ENCODE results near the gene ARMC9.

ARMC9 gene, protein sequence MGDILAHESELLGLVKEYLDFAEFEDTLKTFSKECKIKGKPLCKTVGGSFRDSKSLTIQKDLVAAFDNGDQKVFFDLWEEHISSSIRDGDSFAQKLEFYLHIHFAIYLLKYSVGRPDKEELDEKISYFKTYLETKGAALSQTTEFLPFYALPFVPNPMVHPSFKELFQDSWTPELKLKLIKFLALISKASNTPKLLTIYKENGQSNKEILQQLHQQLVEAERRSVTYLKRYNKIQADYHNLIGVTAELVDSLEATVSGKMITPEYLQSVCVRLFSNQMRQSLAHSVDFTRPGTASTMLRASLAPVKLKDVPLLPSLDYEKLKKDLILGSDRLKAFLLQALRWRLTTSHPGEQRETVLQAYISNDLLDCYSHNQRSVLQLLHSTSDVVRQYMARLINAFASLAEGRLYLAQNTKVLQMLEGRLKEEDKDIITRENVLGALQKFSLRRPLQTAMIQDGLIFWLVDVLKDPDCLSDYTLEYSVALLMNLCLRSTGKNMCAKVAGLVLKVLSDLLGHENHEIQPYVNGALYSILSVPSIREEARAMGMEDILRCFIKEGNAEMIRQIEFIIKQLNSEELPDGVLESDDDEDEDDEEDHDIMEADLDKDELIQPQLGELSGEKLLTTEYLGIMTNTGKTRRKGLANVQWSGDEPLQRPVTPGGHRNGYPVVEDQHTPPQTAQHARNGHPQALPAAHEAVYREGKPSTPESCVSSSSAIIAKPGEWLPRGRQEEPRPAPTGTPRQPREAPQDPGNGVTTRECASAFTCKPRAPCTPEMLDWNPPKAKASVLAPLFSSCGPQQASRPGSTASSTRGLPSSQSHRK

DNA sequence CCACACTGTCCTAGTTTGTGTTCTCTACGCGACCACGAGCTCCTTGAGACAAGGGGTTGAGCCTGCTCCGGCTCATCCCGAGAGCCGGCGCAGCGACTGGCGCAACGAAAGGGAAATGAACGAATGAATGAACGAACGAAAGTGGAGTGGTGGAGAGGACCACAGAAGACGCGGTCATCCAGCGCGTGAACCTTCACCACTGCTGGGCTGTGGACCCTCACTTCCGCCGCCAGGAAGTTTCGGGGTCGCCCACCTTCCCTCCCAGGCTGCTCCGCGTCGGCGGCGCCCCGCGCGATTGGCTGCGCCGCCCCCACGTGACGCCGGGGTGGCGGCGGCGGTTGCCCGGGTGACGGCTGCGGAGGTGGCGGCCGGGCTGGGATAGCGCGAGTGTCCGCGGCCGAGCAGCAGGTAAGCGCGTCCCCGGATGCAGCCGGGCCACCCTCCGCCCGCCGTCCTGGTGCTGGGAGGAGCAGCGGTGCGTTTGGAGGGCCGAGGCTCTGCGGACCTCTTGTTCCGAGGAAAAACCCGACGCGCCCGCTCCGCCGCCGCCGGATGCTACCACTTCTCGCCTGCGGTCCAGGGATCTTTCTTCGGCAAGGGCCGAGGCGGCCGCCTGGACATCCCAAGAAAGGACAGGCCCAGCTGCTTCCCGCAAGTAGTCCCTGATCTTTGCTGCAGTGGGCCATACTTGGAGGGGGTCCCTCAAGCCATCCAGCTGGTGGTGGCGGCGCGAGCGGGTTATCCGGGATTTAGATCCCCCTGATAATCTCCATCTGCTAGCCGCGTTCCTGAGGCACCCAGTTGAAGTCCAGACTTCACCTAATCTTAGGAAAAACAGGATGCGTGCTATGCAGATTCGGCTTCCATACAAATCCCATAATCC, at the start of gene ARMC9:
TSS of gene ARMC9 (plus strand) at position 341 of the 883 bp plus-strand sequence. CDS start 7,608 bp downstream, outside the sequence.
- DNase-seq (ENCODE audit: low spot score) = peak; percentile 96
- in situ Hi-C loops (cut with MboI; ENCODE audit: low pct_unique_long_range_greater_than_20kb, low sequenced_read_pairs, unreplicated experiment) = no loop called here
- TF ChIP-seq, protein P1, sequence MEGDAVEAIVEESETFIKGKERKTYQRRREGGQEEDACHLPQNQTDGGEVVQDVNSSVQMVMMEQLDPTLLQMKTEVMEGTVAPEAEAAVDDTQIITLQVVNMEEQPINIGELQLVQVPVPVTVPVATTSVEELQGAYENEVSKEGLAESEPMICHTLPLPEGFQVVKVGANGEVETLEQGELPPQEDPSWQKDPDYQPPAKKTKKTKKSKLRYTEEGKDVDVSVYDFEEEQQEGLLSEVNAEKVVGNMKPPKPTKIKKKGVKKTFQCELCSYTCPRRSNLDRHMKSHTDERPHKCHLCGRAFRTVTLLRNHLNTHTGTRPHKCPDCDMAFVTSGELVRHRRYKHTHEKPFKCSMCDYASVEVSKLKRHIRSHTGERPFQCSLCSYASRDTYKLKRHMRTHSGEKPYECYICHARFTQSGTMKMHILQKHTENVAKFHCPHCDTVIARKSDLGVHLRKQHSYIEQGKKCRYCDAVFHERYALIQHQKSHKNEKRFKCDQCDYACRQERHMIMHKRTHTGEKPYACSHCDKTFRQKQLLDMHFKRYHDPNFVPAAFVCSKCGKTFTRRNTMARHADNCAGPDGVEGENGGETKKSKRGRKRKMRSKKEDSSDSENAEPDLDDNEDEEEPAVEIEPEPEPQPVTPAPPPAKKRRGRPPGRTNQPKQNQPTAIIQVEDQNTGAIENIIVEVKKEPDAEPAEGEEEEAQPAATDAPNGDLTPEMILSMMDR (IDR thresholded peaks at IDR 0.05; ENCODE audit: extremely low read depth, insufficient read depth, missing control alignments) = no peak

DNA sequence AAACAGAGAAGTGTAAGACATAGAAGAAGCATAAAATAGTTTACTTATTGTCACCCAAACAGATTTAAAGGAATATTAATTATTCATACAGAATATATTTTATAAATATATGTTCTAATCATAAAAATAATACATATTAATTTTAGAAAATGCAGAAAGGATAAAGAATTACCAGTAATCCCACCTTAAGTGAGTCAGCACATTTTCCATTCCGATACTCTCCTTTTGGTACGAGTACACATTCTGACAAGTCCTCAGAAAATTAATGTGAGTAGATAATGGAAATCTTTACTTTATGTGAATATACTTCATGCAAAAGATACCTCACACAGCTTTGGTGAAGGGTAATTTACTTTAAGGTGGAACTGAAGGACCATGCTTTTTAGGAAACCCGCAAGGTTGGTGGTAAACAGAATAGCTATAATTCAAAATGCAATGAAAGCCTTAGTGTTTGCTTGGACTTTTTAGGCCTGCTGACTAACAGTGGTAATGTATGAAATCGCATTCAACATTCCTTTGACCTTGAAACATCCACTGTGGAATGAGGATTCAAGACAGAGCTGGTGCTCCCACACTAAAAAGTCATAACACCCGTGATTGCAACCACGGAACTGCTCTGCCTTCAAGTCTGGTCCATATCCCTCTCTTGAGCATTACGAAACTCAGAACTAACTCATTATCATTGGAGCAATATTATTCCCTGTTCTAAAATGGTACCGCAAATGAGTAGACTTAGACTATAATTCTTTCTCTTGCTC, 45.5 kb upstream of the ARMC9 start:
- DNase-seq (ENCODE audit: low spot score) = no peak
- TF ChIP-seq, protein P1 (IDR thresholded peaks at IDR 0.05; ENCODE audit: extremely low read depth, insufficient read depth, missing control alignments) = no peak
- in situ Hi-C loops (cut with MboI; ENCODE audit: low pct_unique_long_range_greater_than_20kb, low sequenced_read_pairs, unreplicated experiment) = no loop called here

DNA sequence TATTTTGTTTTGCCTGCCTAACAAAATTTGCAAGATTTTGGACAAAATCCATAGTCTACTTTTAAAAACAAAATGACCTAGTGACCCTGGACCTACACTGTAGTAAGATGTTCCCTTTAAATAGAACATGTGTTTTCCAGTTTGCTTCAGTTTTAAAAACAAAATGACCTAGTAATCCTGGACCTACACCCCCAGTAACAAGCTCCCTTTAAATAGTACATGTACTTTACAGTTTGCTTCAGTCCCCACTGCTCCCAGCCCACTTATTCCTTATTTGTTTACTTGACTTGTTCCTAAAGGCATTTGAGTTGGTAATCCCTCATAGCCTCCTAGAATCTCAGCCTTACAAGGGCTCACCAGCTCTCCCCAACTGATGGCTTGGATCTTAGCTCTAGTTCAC, 39.1 kb upstream of the ARMC9 start:
- in situ Hi-C loops (cut with MboI; ENCODE audit: low pct_unique_long_range_greater_than_20kb, low sequenced_read_pairs, unreplicated experiment) = no loop called here
- DNase-seq (ENCODE audit: low spot score) = no peak
- TF ChIP-seq, protein P1 (IDR thresholded peaks at IDR 0.05; ENCODE audit: extremely low read depth, insufficient read depth, missing control alignments) = no peak

DNA sequence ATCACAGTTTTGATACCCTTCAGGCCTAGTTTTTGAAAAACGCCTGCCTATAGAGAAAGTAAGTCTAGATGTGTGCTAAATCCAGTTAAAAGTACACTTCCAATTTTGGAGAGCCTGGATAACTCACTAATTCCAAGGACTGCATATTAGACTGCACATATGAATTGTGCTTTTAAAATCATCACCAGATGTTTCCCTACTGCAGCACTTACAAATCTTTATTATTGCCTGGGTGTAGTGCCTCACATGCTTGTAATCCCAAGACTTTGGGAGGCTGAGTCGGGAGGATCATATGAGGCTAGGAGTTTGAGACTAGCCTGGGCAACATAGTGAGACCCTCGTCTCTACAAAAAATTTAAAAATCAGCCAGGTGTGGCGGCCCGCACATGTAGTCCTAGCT, 37.7 kb upstream of the ARMC9 start:
- in situ Hi-C loops (cut with MboI; ENCODE audit: low pct_unique_long_range_greater_than_20kb, low sequenced_read_pairs, unreplicated experiment) = no loop called here
- TF ChIP-seq, protein P1 (IDR thresholded peaks at IDR 0.05; ENCODE audit: extremely low read depth, insufficient read depth, missing control alignments) = no peak
- no peak for DNase-seq (ENCODE audit: low spot score)

DNA sequence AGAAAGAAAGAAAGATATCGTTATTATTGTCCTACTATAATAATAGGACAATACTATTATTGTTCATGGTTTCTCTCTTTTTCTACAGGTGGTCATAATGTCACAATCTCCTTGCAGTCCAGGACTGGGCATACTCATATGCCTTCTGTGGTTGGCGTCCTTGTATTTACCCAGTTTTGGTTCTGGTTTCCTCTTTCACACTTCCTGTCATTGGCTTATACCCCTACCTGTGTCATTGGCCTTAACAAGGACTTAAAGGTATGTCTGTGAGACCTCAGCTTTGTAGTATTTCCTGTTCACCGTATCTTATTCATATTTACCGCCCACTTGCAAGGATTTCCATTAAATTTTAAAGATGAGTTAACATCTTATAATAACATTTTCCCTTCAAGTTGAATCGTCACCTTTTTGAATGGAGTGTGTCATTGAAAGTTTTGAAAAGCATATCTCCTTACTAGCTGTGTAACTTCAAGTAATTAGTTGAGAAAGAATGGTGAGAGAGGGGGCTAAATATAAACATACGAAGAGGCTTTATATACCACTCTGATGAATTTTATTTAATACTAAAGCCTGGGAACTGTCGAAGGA, 37.1 kb upstream of the ARMC9 start:
- in situ Hi-C loops (cut with MboI; ENCODE audit: low pct_unique_long_range_greater_than_20kb, low sequenced_read_pairs, unreplicated experiment) = no loop called here

More for the DNA sequence above, 37.1 kb upstream of the ARMC9 start:
- TF ChIP-seq, protein P1 (IDR thresholded peaks at IDR 0.05; ENCODE audit: extremely low read depth, insufficient read depth, missing control alignments) = no peak
- DNase-seq (ENCODE audit: low spot score) = no peak
